H1 (cell line): ENCODE measurements around the gene DHX38. TPM values are rescaled to one million over a fixed set of nuclear protein-coding genes. Genes with fewer than 3 reads are reported as not detected.

Experiments
- CBX8 ChIP-seq: fragments of 300-800, 300-1000 bp; sonication (generic); IDR thresholded peaks from 2 replicates; pipeline ENCODE4 v1.7.1; 2016; ENCODE audit warnings: low read depth, low read length, borderline replicate concordance
- FOSL1 ChIP-seq: IDR thresholded peaks from 2 replicates; pipeline ENCODE4 v1.6.1; 2011; ENCODE audit warnings: mild to moderate bottlenecking, low read depth, low read length, moderate library complexity; ENCODE audit not compliant: insufficient read depth
- HDAC6 ChIP-seq: IDR thresholded peaks from one replicate; pipeline ENCODE4 v1.7.1; 2012; ENCODE audit warnings: low read depth, mild to moderate bottlenecking, inconsistent platforms, low read length, moderate library complexity
- SP1 ChIP-seq: IDR thresholded peaks from 2 replicates; pipeline ENCODE4 v1.6.1; 2011; ENCODE audit warnings: low read depth, low read length
- SUZ12 ChIP-seq: fragments of 200-600 bp; sonication (generic); IDR thresholded peaks from 2 replicates; pipeline ENCODE4 v1.6.1; 2012; ENCODE audit warnings: mild to moderate bottlenecking, inconsistent platforms, low read length, moderate library complexity, mixed read lengths
- polyA plus RNA-seq, 7 experiments: library from polyadenylated mRNA; depleted of rRNA in 3 of 7; stranded (reverse) in 5 of 7; unstranded in 2 of 7; fragments of >200 nt in 5 of 7; fragments of 200-250 nt in 2 of 7; gene quantifications; 1 replicate in 5 of 7; 2 replicates in 1 of 7; 4 replicates in 1 of 7; pipeline versions ENCODE4 v1.2.1 to v1.2.3, GENCODE V29; 2011 to 2013; ENCODE audit warnings: missing spikeins in 2 of 7, mixed read lengths in 2 of 7
- total RNA-seq: library from RNA; stranded (reverse); fragmentation: NEBNext Ultra II Directional; extraction: Animal tissue kit (Norgen Biotek cat#: 25700); gene quantifications from 2 replicates; pipeline ENCODE4 v1.2.1, GENCODE V29; 2021

Gene DHX38
- total and polyA plus RNA-seq, 2 of the 8 experiments (the other 6 are each of a cell fraction or from before 2014, with no cell fraction given) = 27.3 to 53.5 TPM

DNA sequence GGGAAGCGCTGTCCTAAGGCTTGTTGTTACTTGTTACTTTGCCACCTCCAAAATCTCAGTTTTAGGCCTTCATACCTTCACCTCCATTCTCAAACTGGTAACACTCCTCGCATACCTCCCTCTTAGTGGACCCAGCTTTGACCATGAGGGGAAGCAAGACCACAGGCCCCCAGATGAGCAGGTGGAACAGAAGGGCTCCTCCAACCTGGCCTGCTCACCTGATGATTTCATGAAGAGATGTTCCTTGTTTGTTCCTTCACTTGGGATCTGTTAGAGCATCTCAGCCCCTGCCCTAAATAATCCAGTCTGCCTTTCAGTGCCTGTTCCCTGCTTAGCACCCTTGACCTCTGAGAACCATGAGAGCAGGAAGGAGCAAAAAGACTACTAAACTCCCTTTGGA lies 28.7 kb downstream of the DHX38 start (continued):
- no peak for TF ChIP-seq CBX8
- TF ChIP-seq FOSL1 = no peak
- TF ChIP-seq SP1 = no peak
- no peak for TF ChIP-seq SUZ12
- no peak for TF ChIP-seq HDAC6
